GM19035 (cell line): ENCODE measurements around the gene NPHP3.
A peak's percentile ranks its signal among the peaks of the same experiment; 100 is the strongest.

Experiments
- ATAC-seq: cut with Tn5 transposase; IDR thresholded peaks from one replicate; pipeline ENCODE4 v1.9.1; 2021; ENCODE audit not compliant: unreplicated experiment

NPHP3 gene

DNA sequence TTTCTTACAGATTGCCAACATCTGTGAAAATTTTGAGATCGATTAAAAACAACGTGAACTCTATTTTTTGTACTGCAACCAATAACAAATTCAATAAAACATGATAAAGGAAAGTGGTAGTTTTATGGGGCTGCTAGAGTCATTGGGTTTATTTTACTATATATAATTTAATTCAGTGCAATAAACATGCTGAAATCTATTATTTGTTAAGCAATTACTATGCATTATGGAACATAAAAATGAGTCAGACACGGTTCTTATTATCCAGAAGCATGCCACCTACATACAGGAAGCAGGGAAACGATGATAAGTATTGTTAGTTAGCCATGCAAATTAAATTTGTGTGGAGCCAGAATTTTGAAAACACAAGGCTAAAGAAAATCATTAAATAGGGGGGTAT is 27.2 kb downstream of the NPHP3 start:
- no peak for ATAC-seq

DNA sequence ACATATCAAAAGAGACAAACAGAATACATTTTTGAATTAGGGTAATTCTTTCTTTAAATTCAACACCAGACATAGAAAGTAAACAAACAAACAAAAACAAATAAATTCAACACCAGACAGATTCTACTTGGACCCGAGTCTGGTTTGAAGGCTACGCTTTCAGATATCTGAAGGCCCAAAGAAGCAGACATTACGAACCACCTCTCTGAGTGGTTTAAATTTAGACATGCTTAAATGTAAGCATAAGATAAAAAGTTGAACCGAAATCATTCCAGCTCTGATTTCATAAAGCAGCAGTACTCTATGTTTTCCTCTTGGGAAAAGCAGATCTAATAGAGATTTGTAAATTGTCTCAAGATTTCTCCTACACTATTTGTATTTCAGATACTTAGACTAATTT is 32.2 kb downstream of the NPHP3 start:
- ATAC-seq: no peak

DNA sequence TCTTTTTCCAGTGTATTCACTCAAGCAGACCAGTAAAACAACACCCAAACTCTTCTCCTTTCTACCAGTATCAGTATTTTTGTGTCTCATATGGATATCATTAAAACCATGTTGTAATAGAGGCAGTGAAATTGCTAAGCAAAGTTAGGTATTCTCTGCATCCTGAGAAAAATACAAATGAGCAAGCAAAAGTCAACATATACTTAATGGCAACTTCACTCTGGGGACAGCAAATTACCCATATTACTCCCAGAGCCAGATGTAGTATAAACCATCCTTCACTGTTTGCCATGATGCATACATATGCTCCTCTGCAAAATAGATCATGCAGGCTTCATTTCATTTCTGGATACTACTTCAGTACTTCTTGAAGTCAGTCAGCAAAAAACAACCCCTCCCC is 40.0 kb downstream of the NPHP3 start:
- no peak for ATAC-seq

DNA sequence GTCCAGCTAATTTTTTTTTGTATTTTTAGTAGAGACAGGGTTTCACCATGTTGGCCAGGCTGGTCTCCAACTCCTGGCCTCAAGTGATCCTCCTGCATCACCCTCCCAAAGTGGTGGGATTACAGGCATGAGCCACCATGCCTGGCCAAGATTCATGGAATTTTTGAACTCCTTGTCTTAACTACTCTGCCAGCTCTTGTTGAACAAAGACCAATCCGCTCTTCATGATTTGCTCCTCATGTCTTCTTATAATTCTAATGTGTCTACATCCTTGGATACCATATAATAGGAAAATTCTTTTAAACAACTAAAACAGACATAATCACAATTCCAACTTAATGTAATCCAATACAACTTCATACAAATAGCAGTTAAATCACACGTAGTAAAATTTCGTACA is 40.8 kb downstream of the NPHP3 start:
- no peak for ATAC-seq

DNA sequence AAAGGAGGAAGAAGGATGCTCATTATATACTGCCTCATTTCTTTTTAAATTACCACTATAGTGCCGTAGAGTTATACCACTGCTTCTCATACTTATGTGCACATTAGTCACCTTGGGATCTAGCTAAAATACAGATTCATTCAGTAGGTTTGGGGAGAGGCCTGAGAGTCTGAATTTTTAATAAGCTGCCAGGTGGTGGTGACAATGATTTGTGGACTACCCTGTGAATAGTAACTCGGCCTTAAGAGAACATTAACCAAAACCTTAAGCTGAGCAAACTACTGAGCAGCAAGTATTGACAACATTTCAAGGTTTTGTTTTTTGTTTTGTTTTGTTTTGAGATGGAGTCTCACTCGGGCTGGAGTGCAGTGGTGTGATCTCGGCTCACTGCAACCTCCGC is 42.3 kb downstream of the NPHP3 start:
- no peak for ATAC-seq

DNA sequence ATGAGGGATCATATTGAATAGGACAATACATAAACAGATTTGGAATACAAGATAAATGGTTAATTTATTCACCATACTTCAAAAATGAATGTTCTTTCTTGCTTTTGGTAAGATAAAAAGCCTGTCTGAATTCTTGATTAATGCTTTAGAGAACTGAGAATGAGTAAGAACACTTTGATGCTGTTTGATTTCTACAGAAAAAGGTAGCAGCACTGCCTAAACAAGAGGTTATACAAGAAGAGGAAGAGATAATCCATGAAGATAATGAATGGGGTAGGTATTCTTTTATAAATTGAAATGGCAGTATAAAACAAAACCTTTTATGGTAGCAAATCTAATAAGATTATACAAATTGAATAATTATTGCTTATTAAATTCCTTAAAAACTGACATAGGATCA is 46.8 kb downstream of the NPHP3 start:
- no peak for ATAC-seq

DNA sequence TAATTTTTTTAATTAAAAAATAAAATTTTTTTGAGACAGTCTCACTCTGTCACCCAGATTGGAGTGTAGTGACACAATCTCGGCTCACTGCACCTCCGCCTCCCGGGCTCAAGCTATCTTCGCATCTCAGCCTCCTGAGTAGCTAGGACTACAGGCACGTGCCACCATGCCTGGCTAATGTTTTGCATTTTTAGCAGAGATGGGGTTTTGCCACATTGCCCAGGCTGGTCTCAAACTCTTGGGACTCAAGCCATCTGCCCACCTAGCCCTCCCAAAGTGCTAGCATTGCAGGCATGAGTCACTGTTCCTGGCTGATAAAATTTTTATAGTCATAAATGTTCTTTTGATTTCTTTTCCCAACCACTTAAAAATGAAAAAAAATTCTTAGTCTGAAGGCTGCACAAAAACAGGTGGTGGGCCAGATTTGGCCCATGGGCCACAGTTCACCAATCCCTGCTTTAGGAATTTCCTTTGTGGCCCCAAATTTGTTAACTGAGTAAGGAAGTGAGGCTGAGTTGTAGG is 52.9 kb downstream of the NPHP3 start:
- ATAC-seq: no peak

DNA sequence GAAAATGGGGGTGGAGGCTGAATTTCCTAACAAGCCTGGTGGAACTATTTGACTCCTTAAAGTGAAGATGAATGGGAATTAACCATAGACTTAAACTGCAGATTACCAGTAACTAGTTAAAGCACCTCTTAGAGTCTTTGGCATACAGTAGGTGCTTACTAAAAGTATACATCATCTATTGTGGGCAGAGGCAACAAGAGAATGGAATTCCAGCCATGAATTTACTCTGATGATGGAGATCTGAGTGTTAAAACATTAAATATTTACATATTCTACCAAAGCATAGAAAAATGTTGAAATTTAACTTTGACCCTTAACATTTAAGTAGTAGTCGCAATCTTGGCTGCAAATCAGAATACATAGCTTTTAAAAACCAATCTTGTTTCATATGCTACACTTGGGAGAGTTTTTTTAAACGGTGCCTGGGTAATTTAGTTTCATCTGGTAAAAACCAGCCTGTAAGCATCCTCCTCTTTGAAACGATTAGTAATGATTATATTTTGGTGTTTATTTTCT is 56.9 kb downstream of the NPHP3 start:
- ATAC-seq: no peak

DNA sequence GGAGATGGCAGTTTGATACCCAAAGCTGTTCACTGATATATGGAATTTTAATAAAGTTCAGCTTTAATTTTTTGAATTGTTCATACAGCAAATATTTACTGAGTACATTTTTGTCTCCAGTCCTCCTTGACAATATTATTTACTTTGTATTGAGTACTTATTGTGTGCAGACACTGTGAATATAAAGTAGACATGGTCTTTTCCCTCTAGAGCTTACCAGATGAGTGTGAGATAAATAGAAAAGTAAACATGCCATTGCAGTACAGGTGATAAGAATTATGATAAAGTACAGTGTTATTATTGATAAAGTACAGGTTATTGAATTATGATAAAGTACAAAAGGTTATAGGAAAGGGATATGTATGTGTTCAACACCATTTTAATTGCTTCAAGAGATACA is 60.0 kb downstream of the NPHP3 start:
- ATAC-seq: no peak

DNA sequence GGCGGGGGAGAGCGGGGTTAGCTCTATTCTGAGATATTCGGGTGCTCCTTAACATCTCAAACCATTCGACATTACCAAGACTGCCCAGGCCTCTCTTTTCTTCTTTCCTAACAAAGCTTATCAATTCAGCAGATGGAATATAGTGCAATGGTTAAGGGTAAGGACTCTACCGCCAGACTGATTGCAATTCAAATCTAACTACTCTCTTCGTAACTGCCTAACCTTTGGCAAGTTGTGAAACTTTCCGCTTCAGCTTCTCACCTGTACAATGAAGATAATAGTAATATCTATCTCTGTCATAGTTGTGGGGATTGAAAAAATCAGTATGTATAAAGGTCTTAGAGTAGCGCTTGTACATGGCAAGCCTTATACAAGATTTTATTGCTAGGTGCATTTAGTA is 61.1 kb downstream of the NPHP3 start:
- ATAC-seq: no peak

DNA sequence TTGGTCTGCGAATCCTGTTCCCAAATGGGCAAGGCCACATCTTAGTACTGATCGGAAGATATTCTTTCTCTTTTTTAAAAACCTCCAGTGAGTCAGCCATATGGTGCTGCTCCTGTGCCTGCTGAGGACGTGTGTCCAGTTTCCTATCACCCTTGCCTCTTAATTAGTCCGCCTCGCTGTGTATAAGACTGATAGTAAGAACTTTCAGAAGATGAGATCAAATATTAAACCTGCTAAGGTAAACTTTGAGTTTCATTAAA is 61.5 kb downstream of the NPHP3 start:
- ATAC-seq: peak; percentile 11

DNA sequence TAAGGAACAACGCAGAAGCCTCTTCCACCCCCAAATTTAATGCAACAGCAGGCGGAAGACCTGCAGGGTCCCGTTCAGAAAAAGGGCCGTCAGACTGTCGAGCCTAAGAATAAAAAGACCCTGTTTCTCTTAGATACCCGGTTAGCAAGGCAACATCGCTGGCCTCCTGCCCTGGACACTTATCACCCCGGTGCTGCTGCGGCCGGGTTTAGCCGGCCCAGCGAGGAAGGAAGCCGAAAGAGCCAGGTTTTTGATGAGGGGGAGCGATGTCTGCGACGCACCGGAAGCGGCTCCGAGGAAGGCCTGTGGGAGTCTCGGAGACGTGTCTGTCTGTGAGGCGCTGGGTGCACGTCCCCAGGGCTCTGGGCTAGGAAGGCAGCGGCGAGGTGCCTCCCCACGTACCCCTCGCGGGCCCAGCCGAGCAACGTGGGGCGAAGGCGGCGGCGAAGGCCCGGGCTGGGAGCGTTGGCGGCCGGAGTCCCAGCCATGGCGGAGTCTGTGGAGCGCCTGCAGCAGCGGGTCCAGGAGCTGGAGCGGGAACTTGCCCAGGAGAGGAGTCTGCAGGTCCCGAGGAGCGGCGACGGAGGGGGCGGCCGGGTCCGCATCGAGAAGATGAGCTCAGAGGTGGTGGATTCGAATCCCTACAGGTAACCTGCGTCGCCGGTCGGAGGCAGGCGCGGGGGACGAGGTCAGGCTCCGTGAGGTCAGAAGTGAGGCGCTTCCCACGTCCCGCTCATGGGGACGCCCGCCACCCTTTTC is 62.0 kb downstream of the NPHP3 start, which contains the start of gene UBA5:
Gene UBA5, plus strand, starts transcription at position 278 of the 759 bp plus-strand sequence. Its CDS starts 209 bp downstream, at position 487.
- ATAC-seq: peak; percentile 74

DNA sequence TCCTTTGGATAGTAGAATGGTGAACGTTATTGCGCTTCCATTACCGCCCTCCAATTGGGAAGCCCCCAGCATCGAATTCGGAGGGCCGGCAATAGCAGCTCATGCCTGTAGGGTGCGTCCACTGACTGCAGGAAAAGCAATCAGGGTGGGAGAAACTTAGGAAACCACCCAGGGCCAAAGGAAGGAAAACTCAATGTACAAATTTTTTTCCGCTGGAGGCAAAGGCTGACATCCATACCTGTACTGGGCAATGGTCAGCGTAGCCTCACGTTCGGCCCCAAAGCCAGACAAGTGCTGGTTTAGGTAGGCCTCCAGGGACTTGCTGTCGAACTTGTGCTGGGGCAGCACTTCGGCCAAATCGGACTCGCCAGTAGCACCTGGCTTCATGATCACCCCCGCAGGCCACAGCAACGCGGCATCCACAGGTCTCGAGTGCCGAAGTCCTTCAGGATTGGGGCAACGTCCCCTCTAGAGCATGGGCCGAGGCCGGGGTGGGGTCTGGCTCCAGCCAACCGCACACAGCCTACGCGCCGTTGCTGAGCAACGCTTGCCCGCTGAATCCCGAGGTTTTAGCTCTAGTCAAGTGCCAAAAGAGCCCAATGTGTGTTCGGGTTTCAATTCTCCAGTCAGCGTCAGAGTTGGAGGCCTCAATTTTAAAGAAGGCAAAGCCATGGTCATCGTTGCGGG is 62.7 kb downstream of the NPHP3 start, which contains the start of gene ACAD11:
Gene ACAD11, minus strand, starts transcription at position 445 of the 687 bp plus-strand sequence. Its CDS starts 58 bp downstream, at position 387.
- peak; percentile 57 for ATAC-seq

DNA sequence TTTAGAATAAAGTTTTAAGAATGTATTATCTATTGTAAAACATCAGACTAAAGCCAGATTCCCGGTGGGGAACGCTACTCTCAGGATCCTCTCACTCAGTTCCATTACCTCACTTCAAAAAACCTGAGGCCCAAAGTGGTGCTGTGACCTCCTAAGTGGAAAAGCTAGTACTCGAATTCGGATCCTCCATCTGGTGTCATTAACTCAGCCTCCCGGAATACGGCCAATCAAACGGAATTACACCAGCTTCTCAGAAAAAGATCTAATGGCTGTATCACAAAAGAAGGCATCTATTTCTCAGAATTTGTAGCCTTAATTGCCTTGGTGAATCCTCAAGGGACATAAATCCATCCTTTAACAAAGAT is 63.2 kb downstream of the NPHP3 start:
- ATAC-seq: no peak

DNA sequence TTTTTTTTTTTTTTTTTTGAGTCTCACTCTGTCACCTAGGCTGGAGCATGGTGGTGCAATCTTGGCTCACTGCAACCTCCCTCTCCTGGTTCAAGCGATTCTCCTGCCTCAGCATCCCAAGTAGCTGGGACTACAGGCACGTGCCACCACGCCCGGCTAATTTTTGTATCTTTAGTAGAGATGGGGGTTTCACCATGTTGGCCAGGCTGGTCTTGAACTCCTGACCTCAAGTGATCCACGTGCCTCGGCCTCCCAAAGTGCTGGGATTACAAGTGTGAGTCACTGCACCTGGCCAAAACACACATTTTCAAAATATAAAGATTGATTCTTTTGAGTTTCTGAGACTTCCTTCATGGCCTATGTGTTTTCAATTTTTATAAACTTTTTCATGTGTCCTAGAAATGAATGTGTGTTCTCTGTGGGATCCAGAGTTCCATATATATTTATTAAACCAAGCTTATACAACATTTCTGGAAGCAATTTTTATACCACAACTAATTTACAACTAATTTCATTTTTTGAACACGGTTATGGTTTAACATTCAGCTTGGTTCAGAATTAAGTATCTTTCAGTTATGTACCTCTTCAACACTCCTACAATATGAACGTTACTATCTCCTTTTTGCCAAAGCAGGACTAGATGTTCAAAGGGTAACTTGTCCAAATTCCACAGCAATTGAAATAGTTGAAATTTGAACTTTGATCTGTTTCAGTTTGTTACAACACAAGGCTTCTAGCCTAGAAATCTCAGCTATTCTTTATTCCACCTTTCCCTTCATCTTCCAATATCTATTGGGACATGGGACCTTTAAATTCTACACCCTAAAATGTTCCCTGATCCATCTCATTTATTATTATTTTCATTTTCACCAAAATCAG is 64.1 kb downstream of the NPHP3 start:
- ATAC-seq: no peak

DNA sequence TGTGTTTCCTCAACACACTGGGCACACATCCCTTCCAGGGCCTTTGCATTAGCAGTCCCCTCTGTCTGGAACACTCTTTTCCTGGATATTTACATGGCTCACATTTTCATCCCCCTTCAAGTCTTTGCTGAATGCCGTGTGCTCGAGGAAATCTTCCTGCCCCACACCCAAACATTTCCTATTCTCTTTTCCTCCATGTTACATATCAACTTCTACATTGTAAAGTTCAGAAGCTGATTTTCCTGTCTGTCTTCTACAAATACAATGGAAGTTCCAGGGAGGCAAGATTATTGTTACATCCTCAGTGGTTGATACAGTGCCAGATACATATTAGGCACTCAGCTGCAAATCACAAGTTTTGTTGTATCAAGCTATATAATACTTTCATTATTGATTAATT is 66.7 kb downstream of the NPHP3 start:
- no peak for ATAC-seq

DNA sequence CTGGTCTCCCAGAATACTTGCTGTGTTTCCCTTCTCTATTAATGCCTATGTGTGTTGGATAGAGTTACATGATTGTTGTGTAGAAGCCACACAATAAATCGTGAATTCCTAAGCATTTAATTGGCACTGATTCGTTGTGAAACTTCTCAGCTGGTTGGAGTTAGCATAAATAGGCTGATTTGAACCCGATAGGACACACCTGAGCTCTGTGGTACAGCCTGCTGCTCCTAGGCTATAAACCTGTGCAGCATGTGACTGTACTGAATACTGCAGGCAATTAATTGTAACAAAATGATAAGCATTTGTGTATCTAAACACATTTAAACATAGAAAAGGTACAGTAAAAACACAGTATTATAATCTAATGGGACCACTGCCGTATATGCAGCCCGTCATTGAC is 67.5 kb downstream of the NPHP3 start:
- no peak for ATAC-seq

DNA sequence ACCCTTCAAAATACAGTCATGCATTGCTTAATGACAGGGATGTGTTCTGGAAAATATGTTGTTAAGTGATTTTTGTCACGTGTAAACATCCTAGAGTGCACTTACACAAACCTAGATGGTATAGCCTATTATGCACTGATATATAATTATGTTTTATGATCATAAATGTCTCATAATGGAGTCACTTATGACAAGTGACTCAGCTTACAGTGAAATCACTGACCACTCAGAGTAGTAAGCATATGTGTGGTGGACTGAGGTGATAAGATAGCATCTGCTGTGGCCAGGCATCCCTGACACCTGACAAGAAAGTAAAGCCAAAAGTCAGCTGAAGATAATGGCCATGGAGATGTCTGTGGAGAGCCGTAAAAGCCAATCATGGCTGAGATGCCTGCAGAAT is 68.0 kb downstream of the NPHP3 start:
- no peak for ATAC-seq

DNA sequence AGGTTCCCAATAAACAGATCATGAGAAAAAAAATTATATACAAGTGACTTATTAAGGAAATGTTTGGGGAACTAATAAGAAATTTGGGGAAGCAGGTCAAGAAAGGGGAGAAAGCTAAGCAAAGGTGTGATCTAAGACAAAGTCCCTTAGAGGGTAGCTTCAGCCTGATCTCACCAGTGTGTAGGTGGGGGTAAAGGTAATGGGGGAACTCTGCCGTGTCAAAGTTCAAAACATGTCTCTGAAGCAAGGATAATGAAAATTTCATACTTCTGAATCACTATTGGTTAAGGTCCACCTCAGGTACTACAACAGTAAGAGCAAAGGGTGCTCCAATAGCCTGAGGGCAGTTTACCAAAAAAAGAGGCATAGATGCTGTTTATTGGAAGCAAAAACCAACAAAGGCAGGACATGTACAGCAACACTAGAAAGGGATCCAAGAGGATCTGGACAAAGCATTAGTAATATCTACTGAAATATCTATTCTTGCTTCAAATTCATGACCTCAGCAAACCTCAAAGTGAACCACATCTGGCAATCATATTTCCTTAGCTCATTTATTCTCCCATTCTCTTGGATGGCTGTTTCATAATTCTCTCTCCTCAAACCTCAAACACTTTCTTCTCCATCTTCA is 69.5 kb downstream of the NPHP3 start:
- no peak for ATAC-seq

DNA sequence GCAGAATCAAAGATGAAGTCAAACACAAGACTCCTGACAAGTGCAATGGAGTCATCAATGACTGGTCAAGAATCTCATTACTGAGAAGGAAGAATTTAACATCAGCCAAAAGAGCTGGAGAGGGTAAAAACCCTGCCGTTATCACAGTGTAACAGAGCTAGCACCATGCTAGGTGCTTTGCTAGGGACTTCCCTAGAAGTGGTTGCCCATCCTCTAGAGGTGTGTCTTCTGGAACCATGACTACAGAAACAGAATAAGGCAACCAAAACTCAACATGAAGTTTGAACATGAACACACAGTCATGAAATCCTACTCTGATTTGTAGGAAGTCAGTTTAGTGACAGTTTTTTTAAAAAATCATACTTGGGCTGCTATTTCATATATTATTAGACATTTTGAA is 72.1 kb downstream of the NPHP3 start:
- ATAC-seq: no peak

DNA sequence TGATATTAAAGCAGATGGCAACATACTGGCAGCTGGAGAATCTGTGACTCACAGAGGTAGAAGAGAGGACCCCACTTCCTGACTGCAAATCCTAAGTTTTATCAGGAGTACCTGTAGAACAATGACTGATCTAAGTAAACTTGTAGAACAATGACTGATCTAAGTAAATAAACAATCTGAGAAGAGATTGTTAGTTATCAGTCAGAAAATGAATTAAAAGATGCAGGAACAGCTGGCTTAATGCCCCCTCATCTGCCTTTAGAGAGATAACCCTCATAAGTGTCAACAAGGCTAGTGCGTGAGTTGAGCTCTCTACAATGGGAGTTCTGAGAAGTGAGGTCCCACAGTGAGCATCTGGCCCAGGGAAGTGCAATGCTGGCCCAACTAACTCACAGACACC is 77.2 kb downstream of the NPHP3 start:
- no peak for ATAC-seq
